GM19023 (cell line): ENCODE data around the gene CFAP47.
"Not testable (repeated sequence)": the region's sequence is repeated elsewhere in the genome, so short reads cannot be mapped to it uniquely, and the experiment has no call there.

Experiments
- ATAC-seq: cut with Tn5 transposase; IDR thresholded peaks from one replicate; pipeline ENCODE4 v1.9.1; 2021; ENCODE audit warnings: mild to moderate bottlenecking, moderate library complexity; ENCODE audit not compliant: unreplicated experiment

Gene CFAP47

DNA sequence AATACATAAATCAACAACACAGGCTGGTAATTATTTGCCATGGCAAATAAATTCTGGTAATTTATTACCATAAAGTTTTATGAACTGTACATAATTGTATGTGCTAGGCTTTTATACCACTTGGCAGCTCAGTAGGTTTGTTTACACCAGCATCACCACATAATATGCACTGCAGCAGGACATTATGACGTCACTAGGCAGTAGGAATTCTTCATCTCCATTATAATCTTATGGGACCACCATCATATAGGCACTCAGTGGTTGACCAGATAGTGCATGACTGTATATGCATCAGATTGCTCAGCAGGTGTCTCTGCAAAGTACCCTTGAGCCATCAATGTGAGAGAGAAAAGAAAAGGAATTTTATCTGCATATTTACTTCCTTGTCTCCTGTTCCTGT is 295.4 kb downstream of the CFAP47 start:
- ATAC-seq, result no peak

DNA sequence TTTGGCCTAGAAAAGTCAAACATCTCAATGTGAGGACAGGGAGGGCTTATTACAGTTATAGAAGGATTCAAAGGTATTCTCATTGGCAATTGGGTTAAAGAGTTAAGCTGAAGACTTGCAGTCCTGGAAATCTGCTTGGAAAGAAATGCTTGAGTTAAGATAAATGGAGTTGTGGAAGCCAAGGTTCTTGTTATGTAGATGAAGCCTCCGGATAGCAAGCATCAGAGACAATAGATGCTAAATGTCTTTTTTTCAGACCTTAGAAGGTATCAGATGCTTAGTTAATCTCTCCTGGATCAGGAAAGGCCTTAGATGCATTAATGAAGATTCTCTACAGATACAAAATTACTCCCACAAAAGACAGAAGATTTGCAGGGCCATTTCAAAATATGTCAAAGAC is 299.3 kb downstream of the CFAP47 start:
- ATAC-seq, result no peak

DNA sequence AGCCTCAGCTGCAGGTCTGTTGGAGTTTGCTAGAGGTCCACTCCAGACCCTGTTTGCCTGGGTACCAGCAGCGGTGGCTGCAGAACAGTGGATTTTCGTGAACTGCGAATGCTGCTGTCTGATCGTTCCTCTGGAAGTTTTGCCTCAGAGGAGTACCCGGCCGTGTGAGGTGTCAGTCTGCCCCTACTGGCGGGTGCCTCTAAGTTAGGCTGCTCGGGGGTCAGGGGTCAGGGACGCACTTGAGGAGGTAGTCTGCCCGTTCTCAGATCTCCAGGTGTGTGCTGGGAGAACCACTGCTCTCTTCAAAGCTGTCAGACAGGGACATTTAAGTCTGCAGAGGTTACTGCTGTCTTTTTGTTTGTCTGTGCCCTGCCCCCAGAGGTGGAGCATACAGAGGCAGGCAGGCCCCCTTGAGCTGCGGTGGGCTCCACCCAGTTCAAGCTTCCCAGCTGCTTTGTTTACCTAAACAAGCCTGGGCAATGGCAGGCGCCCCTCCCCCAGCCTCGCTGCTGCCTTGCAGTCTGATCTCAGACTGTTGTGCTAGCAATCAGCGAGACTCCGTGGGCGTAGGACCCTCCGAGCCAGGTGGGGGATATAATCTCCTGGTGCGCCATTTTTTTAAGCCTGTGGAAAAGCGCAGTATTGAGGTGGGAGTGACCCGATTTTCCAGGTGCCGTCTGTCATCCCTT is 315.4 kb downstream of the CFAP47 start:
- not testable (repeated sequence) for ATAC-seq

DNA sequence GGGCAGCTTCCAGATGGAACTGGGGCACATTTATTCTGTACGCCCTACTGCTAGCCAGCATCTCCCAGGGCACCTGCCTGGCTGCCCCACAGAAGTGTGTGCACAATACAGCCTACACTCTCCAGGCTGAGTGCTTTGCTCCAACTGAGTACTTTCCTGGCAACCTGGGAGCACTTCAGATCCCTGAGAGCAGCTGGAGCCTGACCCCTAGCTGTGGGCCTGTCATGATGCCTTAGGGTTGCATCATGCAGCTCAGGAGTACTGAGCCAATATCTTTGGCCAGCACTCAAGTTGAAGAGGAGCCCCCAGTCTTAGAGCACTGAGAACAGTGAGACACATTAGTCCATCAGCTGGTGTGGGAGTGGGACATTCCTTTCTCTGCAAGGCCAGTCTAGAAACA is 321.9 kb downstream of the CFAP47 start:
- no peak for ATAC-seq

DNA sequence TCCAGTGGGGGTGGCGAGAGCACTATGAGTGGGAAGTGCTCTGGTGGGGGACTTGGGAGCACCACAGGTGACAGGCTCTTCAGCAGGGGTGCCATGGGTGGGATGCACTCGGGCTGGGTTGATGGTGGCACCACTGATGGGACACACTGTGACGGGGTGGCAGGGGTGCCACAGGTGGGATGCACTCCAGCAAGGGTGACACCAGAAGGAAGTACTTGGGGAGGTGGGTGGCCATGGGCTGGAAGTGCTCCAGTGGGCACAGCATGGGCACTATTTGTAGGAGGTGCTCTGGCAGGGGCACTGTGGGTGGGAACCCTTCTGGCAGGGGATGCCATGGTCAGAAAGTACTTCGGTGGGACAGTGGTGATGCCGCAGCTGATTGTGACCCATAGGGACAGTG is 346.6 kb downstream of the CFAP47 start:
- ATAC-seq, result no peak

DNA sequence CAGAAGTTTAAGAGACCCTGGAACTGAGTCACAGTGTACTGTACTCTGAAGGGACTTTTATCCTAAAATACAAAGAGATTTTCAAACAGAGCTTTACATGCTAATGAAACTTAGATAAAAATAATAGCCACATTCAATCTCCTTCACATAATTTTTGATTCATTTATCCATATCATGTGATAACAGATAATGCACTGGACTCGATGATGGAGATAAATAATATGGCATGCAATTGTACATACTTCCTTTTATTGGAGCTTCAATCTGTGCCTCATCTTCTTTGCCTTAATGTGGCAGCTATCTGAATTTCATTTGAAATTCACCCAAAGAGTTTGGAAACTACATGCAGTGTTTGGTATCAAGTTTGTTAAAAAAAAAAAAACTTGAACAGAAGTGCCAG is 390.6 kb downstream of the CFAP47 start:
- no peak for ATAC-seq

DNA sequence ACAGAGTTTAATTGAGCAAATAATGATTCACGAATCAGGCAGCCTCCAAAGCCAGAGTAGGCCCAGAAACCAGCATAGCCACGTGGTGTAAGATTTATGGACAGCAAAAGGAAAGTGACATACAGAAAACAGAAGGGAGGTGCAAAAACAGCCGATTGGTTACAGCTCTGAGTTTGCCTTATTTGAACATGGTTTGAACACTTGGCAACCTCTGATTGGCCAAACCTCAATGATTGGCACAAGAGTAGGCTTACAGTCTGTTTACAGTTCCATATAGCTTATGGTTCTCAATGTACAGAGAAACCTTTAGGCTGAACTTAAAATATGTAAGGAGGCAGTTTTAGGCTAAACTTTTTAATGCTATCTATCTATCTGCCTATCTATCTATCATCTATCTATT is 394.8 kb downstream of the CFAP47 start:
- ATAC-seq, result no peak

DNA sequence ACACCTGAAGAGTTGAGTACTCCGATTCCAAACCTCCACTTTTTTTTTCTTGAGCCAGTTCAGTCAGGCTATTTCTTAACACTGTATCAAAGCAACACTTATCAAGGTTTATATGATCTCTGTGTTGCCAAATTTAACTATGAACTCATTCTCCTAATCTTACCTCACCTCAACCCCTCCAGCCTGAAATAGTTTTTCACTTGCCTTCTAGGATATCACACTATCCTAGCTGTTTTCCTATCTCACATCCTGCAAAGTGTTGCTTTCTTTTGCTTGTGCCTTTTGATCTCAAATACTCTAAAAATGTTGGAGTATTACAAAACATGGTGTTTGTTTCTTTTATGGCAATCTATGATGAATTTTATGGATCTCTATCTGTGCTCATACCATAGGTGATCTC is 415.0 kb downstream of the CFAP47 start:
- no peak for ATAC-seq

DNA sequence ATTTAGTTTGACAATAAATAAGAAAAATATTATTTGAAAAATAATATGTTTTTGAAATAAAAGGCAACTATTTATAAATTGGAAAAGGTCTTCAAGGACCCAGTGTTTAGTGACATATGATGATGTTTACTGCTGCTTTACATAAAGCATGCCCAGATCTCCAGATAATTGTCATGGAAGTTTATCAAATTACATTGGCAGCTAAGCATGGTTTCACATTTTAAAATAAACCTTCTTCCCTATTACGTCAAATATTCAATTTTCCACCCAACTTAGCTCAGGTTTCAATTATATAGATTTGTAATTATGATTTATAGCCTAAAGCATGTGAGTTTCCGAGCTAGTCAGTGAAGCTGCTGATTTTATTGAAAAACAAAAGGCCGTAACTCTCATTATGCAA is 417.2 kb downstream of the CFAP47 start:
- ATAC-seq, result no peak

DNA sequence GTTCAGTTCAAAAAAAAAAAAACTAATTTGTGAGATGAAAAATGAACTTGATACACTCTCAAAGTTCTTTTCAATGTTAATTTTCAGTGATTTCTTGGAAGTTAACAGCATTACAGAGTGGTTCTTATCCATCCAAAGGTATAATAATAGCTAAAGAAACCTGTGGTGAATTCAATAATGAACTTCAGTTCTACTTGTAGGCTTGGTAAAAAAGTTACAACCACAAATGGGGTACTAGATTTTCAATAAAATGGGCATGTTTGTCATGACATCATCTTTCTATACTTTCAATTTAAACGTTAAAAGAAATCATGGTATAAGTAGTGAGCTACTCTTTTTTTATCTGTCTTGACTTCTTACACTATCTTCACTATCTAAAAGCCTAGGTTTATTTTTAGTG is 424.8 kb downstream of the CFAP47 start:
- no peak for ATAC-seq

DNA sequence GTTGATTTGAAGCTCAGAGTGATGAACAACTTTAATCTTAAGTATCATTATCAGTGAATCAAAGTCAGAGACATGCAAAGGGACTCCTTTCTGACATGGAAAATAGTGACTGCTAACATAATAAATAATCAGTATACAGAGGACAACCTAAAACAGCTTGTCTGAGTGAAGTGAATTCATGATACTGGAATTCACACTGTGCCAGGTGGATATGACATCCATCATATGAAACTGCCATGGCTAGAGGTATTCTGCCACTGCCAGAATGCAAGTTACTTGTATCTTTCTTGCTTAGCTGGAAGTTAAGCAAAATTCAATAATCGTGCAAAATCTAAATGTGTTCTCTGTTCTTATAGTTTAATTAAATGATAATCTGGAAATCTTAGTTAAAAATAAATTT is 429.0 kb downstream of the CFAP47 start:
- ATAC-seq, result no peak

DNA sequence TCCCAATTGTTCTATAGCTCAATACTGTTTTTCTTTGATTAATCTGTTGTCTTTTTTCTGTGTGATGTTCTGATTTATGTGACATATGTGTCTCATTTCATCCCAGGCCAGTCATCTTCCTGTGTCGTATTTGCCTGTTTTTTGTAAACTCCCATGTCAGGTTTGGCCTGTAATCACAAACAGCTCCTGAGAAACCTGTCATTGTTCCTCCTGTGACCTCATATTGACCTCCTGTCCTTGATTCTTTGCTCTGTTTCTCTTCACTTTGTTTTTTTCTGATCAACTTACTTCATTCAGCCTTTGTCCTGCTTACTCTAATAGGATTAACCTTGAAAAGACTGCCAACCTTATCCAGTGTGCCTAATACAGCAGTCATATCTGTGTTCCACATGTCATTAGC is 438.3 kb downstream of the CFAP47 start:
- ATAC-seq, result no peak

DNA sequence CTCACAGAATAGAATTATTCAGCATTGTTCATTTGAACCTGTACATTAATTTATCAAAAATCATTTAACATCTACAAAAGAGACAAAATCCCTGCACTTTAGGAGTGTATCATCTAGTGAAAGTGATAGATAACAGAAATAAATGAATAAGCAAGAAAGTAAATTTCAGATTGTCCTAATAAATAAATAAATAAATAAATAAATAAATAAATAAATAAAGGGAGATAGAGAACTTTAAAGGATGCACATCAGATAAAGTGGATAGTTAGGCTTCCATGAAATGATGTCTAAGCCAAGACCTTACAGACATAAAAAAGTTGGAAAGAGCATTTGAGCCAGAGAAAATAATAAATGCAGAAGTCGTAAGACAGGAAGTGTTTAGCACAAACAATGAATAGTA is 444.7 kb downstream of the CFAP47 start:
- no peak for ATAC-seq

DNA sequence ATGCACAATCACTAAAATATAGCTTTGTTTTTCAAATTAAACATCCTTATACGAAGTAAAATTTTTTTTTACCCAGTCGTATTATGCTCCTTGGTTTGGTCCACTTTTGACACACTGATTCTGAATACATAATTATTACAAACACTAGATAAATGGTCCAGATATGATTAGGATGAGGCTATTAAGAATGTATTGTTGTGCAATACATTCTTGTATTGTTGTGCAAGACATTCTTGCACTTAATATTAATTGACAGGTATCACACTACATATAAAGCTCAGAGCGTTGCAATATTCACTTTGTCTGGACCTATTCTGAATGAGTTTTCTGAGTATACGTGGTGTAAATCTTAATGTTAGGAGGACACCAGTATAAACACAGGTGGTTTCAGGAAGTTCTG is 464.0 kb downstream of the CFAP47 start:
- no peak for ATAC-seq

DNA sequence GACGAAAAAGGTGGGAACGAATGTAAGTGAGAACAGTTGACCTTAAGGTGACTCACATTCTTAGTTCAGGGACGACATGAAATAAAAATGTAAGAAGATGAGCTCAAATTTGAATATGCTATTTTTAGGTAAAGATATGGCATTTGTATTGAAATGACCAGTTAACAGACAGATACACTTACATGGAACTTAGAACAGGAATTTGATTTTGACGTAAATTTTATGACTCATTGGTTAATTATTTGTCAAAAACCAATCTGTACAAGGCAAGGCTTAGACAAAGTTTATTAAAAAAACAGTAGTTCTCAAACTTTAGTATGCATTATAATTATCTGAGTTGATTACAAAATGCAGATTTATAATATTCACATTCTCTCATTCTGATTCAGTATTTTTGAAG is 469.4 kb downstream of the CFAP47 start:
- no peak for ATAC-seq

DNA sequence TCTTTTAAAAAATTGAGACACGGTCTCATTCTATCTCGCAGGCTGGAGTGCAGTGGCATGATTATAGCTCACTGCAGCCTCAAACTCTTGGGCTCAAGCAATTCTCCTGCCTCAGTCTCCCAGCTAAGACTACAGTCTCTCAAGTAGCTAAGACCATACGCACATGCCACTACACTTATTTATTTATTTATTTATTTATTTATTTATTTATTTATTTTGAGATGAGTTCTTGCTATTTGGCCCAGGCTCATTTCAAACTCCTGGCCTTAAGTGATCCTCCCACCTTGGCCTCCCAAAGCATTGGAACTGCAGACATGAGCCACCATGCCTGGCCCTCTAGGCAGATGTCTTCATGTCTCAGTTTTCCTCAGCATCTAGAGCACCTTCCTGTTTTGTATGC is 482.2 kb downstream of the CFAP47 start:
- no peak for ATAC-seq

DNA sequence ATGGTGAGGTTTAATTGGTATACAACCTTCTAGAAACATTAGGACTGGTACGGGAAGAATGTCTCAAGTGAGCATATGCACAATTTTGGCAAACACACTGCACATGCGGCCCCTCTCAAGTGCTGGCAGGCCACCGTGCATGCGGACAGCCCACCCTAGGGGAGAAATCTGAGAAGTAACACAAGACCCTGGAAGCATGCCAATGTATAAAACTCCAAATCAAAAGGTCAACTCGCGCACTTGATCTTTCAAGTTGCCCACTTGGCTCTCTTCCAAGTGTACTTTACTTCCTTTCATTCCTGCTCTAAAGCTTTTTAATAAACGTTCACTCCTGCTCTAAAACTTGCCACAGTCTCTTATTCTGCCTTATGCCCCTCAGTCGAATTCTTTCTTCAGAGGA is 488.3 kb downstream of the CFAP47 start:
- no peak for ATAC-seq

DNA sequence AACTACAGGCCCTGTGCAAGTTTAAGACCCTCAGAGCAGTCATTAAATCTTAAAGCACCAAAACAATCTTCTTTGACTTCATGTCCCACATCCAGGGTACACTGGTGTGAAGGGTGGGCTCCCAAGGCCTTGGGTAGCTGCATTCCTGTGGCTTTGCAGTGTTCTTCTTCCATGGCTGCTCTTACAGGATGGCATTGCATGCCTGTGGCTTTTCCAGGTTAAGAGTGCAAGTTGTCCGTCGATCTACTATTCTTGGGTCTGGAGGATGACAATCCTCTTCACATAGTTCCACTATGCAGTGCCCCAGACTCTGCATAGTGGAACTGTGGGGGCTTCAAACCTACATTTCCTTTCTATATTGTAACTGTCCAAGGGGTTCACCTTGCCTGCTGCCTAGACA is 494.5 kb downstream of the CFAP47 start:
- no peak for ATAC-seq

DNA sequence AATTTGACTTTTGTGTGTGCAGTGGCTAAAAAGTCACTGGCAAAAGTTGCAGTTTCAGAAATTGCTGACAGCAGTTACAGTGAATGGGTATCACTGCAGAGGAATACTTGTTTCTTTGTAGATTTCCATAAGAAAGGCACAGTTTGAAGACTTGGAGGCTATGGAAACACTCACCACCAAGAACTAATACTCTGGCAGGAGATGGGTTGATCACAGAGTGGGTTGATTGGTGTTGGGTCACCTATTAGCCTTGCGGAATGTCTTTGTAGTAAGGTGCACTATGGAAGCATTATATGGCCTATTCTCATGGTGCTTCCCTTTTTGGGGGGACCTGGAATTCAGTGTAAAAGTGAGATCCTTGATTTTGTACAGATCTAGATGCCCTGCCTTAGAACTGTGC is 502.8 kb downstream of the CFAP47 start:
- ATAC-seq, result no peak

DNA sequence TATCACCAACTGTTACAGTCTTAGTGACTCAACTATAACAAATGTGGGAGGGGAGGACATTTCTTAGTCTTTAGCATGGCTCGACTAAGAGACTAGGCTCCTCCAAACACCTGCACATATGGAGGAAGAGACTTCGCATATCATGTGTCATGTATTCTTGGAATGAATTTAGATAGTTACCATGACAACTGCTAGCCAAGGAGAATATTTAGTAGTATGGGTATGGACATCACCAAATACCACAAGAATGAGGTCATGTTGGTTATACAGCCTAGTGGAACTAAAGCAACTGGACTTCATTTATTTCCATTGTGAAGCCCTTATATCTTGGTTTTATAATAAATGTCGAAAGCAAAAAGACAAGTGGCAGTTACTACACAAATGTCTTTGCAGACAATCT is 512.3 kb downstream of the CFAP47 start:
- no peak for ATAC-seq

DNA sequence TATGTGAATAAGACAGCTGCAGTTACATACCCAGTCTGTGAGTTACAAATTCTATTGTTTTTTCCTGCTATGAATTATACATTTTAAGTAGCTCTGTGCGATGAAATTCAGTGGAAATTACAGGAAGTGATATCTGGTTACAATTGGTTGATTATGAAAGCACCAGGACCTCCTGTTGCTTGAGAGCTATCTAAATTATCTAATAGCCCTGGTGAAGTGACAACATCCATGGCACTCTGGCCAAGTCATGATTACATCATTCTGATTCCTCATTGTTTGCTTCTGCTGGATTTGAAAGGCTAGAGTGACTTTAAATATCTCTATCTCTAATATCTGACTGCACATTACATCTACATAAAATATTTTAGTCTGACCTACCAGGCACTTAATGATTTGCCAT is 515.0 kb downstream of the CFAP47 start:
- ATAC-seq, result no peak
